GM12878 (cell line): ENCODE measurements around the gene SHISA9. TPM values are rescaled to one million over a fixed set of nuclear protein-coding genes. Genes with fewer than 3 reads are reported as not detected.

Source experiments
- ATAC-seq: fragments of 200-7000 bp; cut with Tn5 transposase; 3 replicates; pipeline ENCODE4 v1.9.1; 2020; ENCODE audit warnings: mild to moderate bottlenecking, moderate library complexity
- BruUV-seq: library from RNA; stranded (reverse); fragments of 400-500 nt; replicated peaks from 2 replicates; lab custom pipeline; 2021; lab: Mats Ljungman, UMichigan
- CTCF ChIA-PET: fragments of 300-600 bp; sonication (Branson Sonifier 250); formaldehyde crosslinking; extraction: SDS; loops from one replicate; lab custom pipeline; 2021; ENCODE audit warnings: inconsistent platforms; lab: Yijun Ruan, JAX
- POLR2A ChIA-PET: fragments of 350-600 bp; formaldehyde crosslinking; extraction: SDS; loops from one replicate; lab custom pipeline; 2021; ENCODE audit warnings: inconsistent platforms; lab: Charles Lee
- RAD21 ChIA-PET: fragments of 300-600 bp; sonication (Branson Sonifier 250); formaldehyde crosslinking; loops from one replicate; lab custom pipeline; 2023; ENCODE audit warnings: antibody characterized with exemption; ENCODE audit not compliant: unreplicated experiment; lab: Charles Lee
- SMC1A ChIA-PET: fragments of 300-600 bp; sonication (Branson Sonifier 250); formaldehyde crosslinking; loops from one replicate; lab custom pipeline; 2023; ENCODE audit not compliant: unreplicated experiment, uncharacterized antibody; lab: Charles Lee
- DNase-seq: peaks from one replicate; pipeline ENCODE4 v3.0.0-alpha.2; 2011; ENCODE audit warnings: low read depth, low spot score
- FAIRE-seq: peaks from 3 replicates; lab custom pipeline; 2011; peaks lifted over from hg19 to GRCh38; lab: Jason Lieb, UNC
- H2AFZ ChIP-seq: 2 replicates; pipeline ENCODE4 v1.6.0; 2011; ENCODE audit warnings: low read depth, low read length, control low read depth; ENCODE audit not compliant: control insufficient read depth
- H3K27ac ChIP-seq: 2 replicates; pipeline ENCODE4 v1.5.1; 2011; ENCODE audit warnings: control low read depth; ENCODE audit not compliant: control insufficient read depth, insufficient read depth
- H3K27me3 ChIP-seq, 2 experiments: replicated peaks in 1 of 2; 2 replicates each; pipeline versions ENCODE4 v1.6.0 to v1.6.1; 2011; ENCODE audit warnings: low read length in 1 of 2; ENCODE audit not compliant: control insufficient read depth in 2 of 2, insufficient read depth in 2 of 2
- H3K36me3 ChIP-seq, 2 experiments: 2 replicates each; pipeline ENCODE4 v1.5.1; 2011; ENCODE audit warnings: low read length in 1 of 2; ENCODE audit not compliant: control insufficient read depth in 2 of 2, insufficient read depth in 2 of 2
- H3K4me1 ChIP-seq: 2 replicates; pipeline ENCODE4 v1.6.1; 2011; ENCODE audit warnings: mild to moderate bottlenecking, low read length, moderate library complexity, mixed read lengths; ENCODE audit not compliant: control insufficient read depth, insufficient read depth
- H3K4me2 ChIP-seq: 2 replicates; pipeline ENCODE4 v1.6.0; 2011; ENCODE audit warnings: control low read depth; ENCODE audit not compliant: control insufficient read depth, insufficient read depth
- H3K4me3 ChIP-seq: fragments of 200-600 bp; sonication (generic); 2 replicates; pipeline ENCODE4 v1.5.1; 2016
- H3K79me2 ChIP-seq: 2 replicates; pipeline ENCODE4 v1.6.0; 2011; ENCODE audit warnings: low read length; ENCODE audit not compliant: control insufficient read depth, insufficient read depth
- H3K9ac ChIP-seq: 2 replicates; pipeline ENCODE4 v1.8.0; 2011; ENCODE audit warnings: low read length, control low read depth, mixed read lengths; ENCODE audit not compliant: control insufficient read depth, insufficient read depth
- H3K9me3 ChIP-seq: replicated peaks from 3 replicates; pipeline ENCODE4 v1.5.1; 2011; ENCODE audit warnings: mild to moderate bottlenecking, low read length; ENCODE audit not compliant: control insufficient read depth, insufficient read depth
- H4K20me1 ChIP-seq: 2 replicates; pipeline ENCODE4 v1.6.0; 2011; ENCODE audit not compliant: control insufficient read depth, insufficient read depth
- BACH1 ChIP-seq: fragments of 450-650 bp; IDR thresholded peaks from 2 replicates; pipeline ENCODE4 v1.6.1; 2017; ENCODE audit warnings: mild to moderate bottlenecking, borderline replicate concordance
- EGR1 ChIP-seq, 2 experiments: IDR thresholded peaks; 1 replicate in 1 of 2; 2 replicates in 1 of 2; pipeline ENCODE4 v1.6.1; 2011 to 2012; ENCODE audit warnings: low read depth in 2 of 2, low read length in 2 of 2, borderline replicate concordance in 1 of 2, mild to moderate bottlenecking in 1 of 2, moderate library complexity in 1 of 2
- NFIC ChIP-seq: IDR thresholded peaks from 2 replicates; pipeline ENCODE4 v1.6.1; 2012; ENCODE audit warnings: low read depth, mild to moderate bottlenecking, inconsistent platforms, low read length, moderate library complexity
- NFXL1 ChIP-seq: fragments of 450-650 bp; IDR thresholded peaks from 2 replicates; pipeline ENCODE4 v1.6.1; 2017; ENCODE audit warnings: antibody characterized with exemption, mild to moderate bottlenecking, borderline replicate concordance
- NR2C2 ChIP-seq: IDR thresholded peaks from 2 replicates; pipeline ENCODE4 v1.6.1; 2011; ENCODE audit warnings: borderline replicate concordance, low read depth; ENCODE audit not compliant: control insufficient read depth, insufficient read length
- NR2F1 ChIP-seq: fragments of 450-650 bp; conservative IDR thresholded peaks from 2 replicates; pipeline ENCODE4 v1.6.1; 2017; ENCODE audit warnings: mild to moderate bottlenecking
- SIX5 ChIP-seq: IDR thresholded peaks from 2 replicates; pipeline ENCODE4 v1.6.1; 2011; ENCODE audit warnings: mild to moderate bottlenecking, low read depth, low read length, moderate library complexity; ENCODE audit not compliant: severe bottlenecking
- ZNF207 ChIP-seq: fragments of 450-650 bp; IDR thresholded peaks from 2 replicates; pipeline ENCODE4 v1.6.1; 2014; ENCODE audit warnings: antibody characterized with exemption, mild to moderate bottlenecking, borderline replicate concordance
- WGBS: methylation state at CpG from one replicate; pipeline ENCODE4 v1.1.6; 2016; ENCODE audit warnings: low lambda C conversion rate; ENCODE audit not compliant: insufficient replicate concordance, insufficient coverage; ENCODE audit errors: missing lambda C conversion rate; 5-methylcytosine and 5-hydroxymethylcytosine counted together
- in situ Hi-C: fragments of 300-500 bp; cut with MboI; formaldehyde crosslinking; loops from 9 replicates; pipeline ENCODE4 v1.14.3; 2018; ENCODE audit warnings: mixed read lengths
- intact Hi-C: fragments of 100-400 bp; cut with micrococcal nuclease; formaldehyde crosslinking; loops from one replicate; pipeline ENCODE4 v1.14.2; 2022; ENCODE audit not compliant: unreplicated experiment
- polyA plus RNA-seq, 11 experiments: library from polyadenylated mRNA; depleted of rRNA in 4 of 11; unstranded in 6 of 11; stranded (reverse) in 5 of 11; fragments of >200 nt; fragmentation: Nextera tagmentation in 4 of 11; fragmentation: Illumina TruSeq in 1 of 11; extraction: Ambion mirVana in 4 of 11; extraction: Trizol in 1 of 11; gene quantifications; 1 replicate in 1 of 11; 2 replicates in 10 of 11; pipeline versions ENCODE4 v1.2.1 to v1.2.3, GENCODE V29; 2011 to 2016; ENCODE audit warnings: inconsistent platforms in 2 of 11, missing spikeins in 2 of 11, low read depth in 1 of 11
- total RNA-seq, 4 experiments: library from RNA; depleted of rRNA in 3 of 4; stranded (reverse); fragments of >200 nt in 3 of 4; fragmentation: Illumina TruSeq in 1 of 4; extraction: Trizol in 1 of 4; gene quantifications; 2 replicates each; pipeline versions ENCODE4 v1.2.1 to v1.2.3, GENCODE V29; 2013 to 2021
- TF ChIP-seq, protein P1 (sequence below): IDR thresholded peaks from 2 replicates; pipeline ENCODE4 v1.6.1; 2012; ENCODE audit warnings: low read depth, low read length, improper control_type of control experiment

Gene SHISA9
- total and polyA plus RNA-seq, 10 of the 15 experiments (the other 5 are each of a cell fraction or from before 2014, with no cell fraction given) = 0.03 to 25.5 (median 0.07) TPM

DNA sequence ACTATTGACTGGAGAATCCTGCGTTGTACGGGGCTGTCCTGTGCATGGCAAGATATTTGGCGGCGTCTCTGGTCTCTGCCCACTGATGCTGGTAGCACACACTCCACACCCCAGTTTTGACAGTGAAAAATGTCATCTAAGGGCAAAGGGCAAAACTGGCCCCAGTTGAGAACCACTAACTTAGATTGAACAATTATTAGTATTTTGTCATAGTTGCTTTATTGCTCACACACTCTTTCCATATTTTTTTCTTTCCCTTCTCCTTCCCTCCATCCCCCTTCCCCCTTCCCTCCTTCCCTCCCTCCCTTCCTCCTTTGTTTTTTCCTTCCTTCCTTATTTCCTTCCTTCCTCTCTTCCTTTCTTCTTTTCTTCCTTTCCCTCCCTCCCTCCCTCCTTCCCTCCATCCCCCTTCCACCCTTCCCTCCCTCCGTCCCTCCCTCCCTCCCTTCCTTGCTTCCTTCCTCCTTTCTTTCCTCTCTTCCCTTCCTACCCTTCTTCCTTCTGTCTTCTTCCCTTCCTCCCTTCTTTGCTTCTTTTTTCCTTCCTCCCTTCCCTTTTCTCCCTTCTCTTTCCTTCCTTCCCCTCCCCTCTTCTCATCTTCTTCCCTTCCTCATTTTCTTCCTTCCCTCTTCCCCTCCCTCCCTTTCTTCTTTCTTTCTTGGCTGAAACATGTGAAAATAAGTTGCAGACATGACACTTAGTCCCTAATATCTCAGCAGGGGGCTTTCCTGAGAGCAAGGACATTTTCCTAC, 5.5 kb downstream of the SHISA9 start:
- H3K36me3 ChIP-seq = no peaks in the 10 kb centered on the region
- ChIA-PET POLR2A (no interaction called here), RAD21 (interaction anchor here (0.6 to 2.3 kb wide), 4 partner anchors 206 to 812 kb away, joined by 3 to 12 read pairs (median 4); no protein-coding TSS in a partner anchor), CTCF (interaction anchor here (1.2 to 3.0 kb wide), 7 partner anchors 9 to 967 kb away, joined by 3 to 24 read pairs (median 4); no protein-coding TSS in a partner anchor), SMC1A (interaction anchor here (0.6 to 3.0 kb wide), 8 partner anchors 8 to 448 kb away, joined by 3 to 17 read pairs (median 8); no protein-coding TSS in a partner anchor)
- no peak overlapping the region for H3K27ac ChIP-seq
- ATAC-seq = no peak
- no peaks in the 10 kb centered on the region for H3K4me1 ChIP-seq
- WGBS = 28% methylated on average over 4 of the region's 5 CpGs
- H4K20me1 ChIP-seq = no peaks in the 10 kb centered on the region
- no TSS peak for BruUV-seq
- H3K9ac ChIP-seq = no peak overlapping the region
- no peaks in the 10 kb centered on the region for H3K9me3 ChIP-seq
- intact Hi-C loops (no loop called here), in situ Hi-C loops (no loop called here)
- peaks cover 11 to 19% of the 10 kb centered on the region in 2 experiments for H3K27me3 ChIP-seq
- no peak overlapping the region for H3K4me3 ChIP-seq
- no peaks in the 10 kb centered on the region for H3K79me2 ChIP-seq
- no peak overlapping the region for H3K4me2 ChIP-seq
- TF ChIP-seq NFIC = no peak
- TF ChIP-seq NR2F1 = no peak
- TF ChIP-seq, protein P1, sequence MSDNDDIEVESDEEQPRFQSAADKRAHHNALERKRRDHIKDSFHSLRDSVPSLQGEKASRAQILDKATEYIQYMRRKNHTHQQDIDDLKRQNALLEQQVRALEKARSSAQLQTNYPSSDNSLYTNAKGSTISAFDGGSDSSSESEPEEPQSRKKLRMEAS = no peak
- no peak for TF ChIP-seq SIX5
- no peak for TF ChIP-seq NFXL1
- TF ChIP-seq BACH1 = no peak
- TF ChIP-seq ZNF207 = no peak
- TF ChIP-seq EGR1 (IDR thresholded peaks at IDR 0.05; ENCODE audit: borderline replicate concordance in 1 of 2, low read depth in 2 of 2, low read length in 2 of 2) = no peak
- no peak for TF ChIP-seq NR2C2
- H2AFZ ChIP-seq = no peak overlapping the region
- no peak for FAIRE-seq
- DNase-seq = no peak
